H1 (cell line): ENCODE data around the gene AANAT. TPM values are rescaled to one million over a fixed set of nuclear protein-coding genes. Genes with fewer than 3 reads are reported as not detected.

Experiments
- CTCF ChIA-PET: fragments of 300-600 bp; sonication (Branson Sonifier 250); formaldehyde crosslinking; loops from one replicate; lab custom pipeline; 2021; ENCODE audit not compliant: partially characterized antibody; lab: Charles Lee
- POLR2A ChIA-PET: fragments of 300-600 bp; sonication (Branson Sonifier 250); formaldehyde crosslinking; loops from one replicate; lab custom pipeline; 2021; ENCODE audit warnings: inconsistent platforms; ENCODE audit not compliant: partially characterized antibody; lab: Charles Lee
- DNase-seq, 2 experiments: peaks; one replicate each; pipeline versions ENCODE4 v3.0.0 to v3.0.0-alpha.2; 2010 to 2022; ENCODE audit warnings: low spot score in 2 of 2, low read depth in 1 of 2, mixed read lengths in 1 of 2
- FAIRE-seq: peaks from 2 replicates; lab custom pipeline; 2011; peaks lifted over from hg19 to GRCh38; lab: Jason Lieb, UNC
- H2AFZ ChIP-seq: 2 replicates; pipeline ENCODE4 v1.8.1; 2012; ENCODE audit warnings: low read length, inconsistent platforms
- H2AK5ac ChIP-seq: 2 replicates; pipeline ENCODE4 v1.6.1; 2013; ENCODE audit warnings: low read depth, low read length
- H2BK120ac ChIP-seq: replicated peaks from 2 replicates; pipeline ENCODE3; 2013; ENCODE audit warnings: low read depth, low read length, inconsistent platforms
- H2BK12ac ChIP-seq: 2 replicates; pipeline ENCODE4 v1.6.1; 2013; ENCODE audit warnings: low read depth, low read length
- H2BK15ac ChIP-seq: 2 replicates; pipeline ENCODE4 v1.6.1; 2013; ENCODE audit warnings: low read length
- H2BK20ac ChIP-seq: 2 replicates; pipeline ENCODE4 v1.6.1; 2013; ENCODE audit warnings: low read length
- H2BK5ac ChIP-seq: 2 replicates; pipeline ENCODE4 v1.6.1; 2013; ENCODE audit warnings: low read depth, low read length
- H3K14ac ChIP-seq: 2 replicates; pipeline ENCODE4 v1.6.1; 2013; ENCODE audit warnings: inconsistent platforms; ENCODE audit not compliant: insufficient read length
- H3K18ac ChIP-seq: 2 replicates; pipeline ENCODE4 v1.6.1; 2013; ENCODE audit warnings: low read length; ENCODE audit errors: extremely low read depth
- H3K23ac ChIP-seq: 2 replicates; pipeline ENCODE4 v1.6.1; 2013; ENCODE audit warnings: inconsistent platforms; ENCODE audit not compliant: insufficient read length
- H3K23me2 ChIP-seq: 2 replicates; pipeline ENCODE4 v1.6.1; 2013; ENCODE audit warnings: low read depth, low read length
- H3K27ac ChIP-seq: 2 replicates; pipeline ENCODE4 v1.6.1; 2011; ENCODE audit warnings: low read depth, low read length, inconsistent platforms
- H3K27me3 ChIP-seq, 4 experiments: replicated peaks in 1 of 4; 1 replicate in 1 of 4; 2 replicates in 3 of 4; pipeline versions ENCODE4 v1.6.1 to v1.8.1; 2011 to 2013; ENCODE audit warnings: low read length in 3 of 4, mild to moderate bottlenecking in 3 of 4, inconsistent platforms in 2 of 4, mixed read lengths in 2 of 4, moderate library complexity in 1 of 4; ENCODE audit not compliant: control insufficient read depth in 3 of 4, insufficient read depth in 3 of 4; ENCODE audit errors: extremely low read depth in 1 of 4
- H3K36me3 ChIP-seq, 4 experiments: 2 replicates each; pipeline versions ENCODE4 v1.6.1 to v1.8.1; 2011 to 2013; ENCODE audit warnings: mild to moderate bottlenecking in 4 of 4, low read length in 3 of 4, moderate library complexity in 2 of 4, control low read depth in 1 of 4, inconsistent platforms in 1 of 4; ENCODE audit not compliant: insufficient read depth in 4 of 4, control insufficient read depth in 2 of 4
- H3K4ac ChIP-seq: replicated peaks from 2 replicates; pipeline ENCODE3; 2013; ENCODE audit warnings: low read length, low read depth, mixed read lengths, inconsistent platforms; ENCODE audit not compliant: insufficient read length
- H3K4me1 ChIP-seq, 4 experiments: replicated peaks in 1 of 4; 1 replicate in 1 of 4; 2 replicates in 3 of 4; pipeline versions ENCODE4 v1.6.1 to v1.8.1; 2011 to 2013; ENCODE audit warnings: low read length in 3 of 4, inconsistent platforms in 2 of 4, mixed read lengths in 1 of 4; ENCODE audit not compliant: insufficient read depth in 4 of 4, control insufficient read depth in 3 of 4
- H3K4me2 ChIP-seq, 2 experiments: 2 replicates each; pipeline versions ENCODE4 v1.6.1 to v1.8.1; 2011 to 2013; ENCODE audit warnings: low read depth in 2 of 2, low read length in 2 of 2, control low read depth in 1 of 2, inconsistent platforms in 1 of 2, mild to moderate bottlenecking in 1 of 2; ENCODE audit not compliant: insufficient read depth in 1 of 2
- H3K4me3 ChIP-seq, 4 experiments: fragments of 200-600, 300-600 bp in 1 of 4; sonication (generic), shearing (Covaris generic), sonication (Bioruptor Twin) in 1 of 4; 2 replicates each; pipeline versions ENCODE4 v1.5.1 to v1.8.1; 2011 to 2016; ENCODE audit warnings: low read length in 4 of 4, low read depth in 3 of 4, control low read depth in 2 of 4, inconsistent platforms in 2 of 4, mild to moderate bottlenecking in 2 of 4, mixed read lengths in 1 of 4, moderate library complexity in 1 of 4; ENCODE audit not compliant: insufficient read depth in 2 of 4; ENCODE audit errors: extremely low read depth in 1 of 4
- H3K56ac ChIP-seq: replicated peaks from 2 replicates; pipeline ENCODE3; 2013; ENCODE audit warnings: low read depth, mild to moderate bottlenecking, mixed read lengths, low read length, inconsistent platforms; ENCODE audit not compliant: insufficient read length
- H3K79me1 ChIP-seq: 2 replicates; pipeline ENCODE4 v1.6.1; 2013; ENCODE audit warnings: low read depth, low read length, control low read depth
- H3K79me2 ChIP-seq, 2 experiments: 2 replicates each; pipeline versions ENCODE4 v1.6.1 to v1.8.1; 2012 to 2013; ENCODE audit warnings: low read length in 2 of 2, mild to moderate bottlenecking in 2 of 2, inconsistent platforms in 1 of 2; ENCODE audit not compliant: insufficient read depth in 2 of 2, control insufficient read depth in 1 of 2
- H3K9ac ChIP-seq, 4 experiments: replicated peaks in 1 of 4; 1 replicate in 1 of 4; 2 replicates in 3 of 4; pipeline versions ENCODE4 v1.6.1 to v1.8.1; 2011 to 2013; ENCODE audit warnings: low read depth in 3 of 4, low read length in 3 of 4, control low read depth in 2 of 4, mild to moderate bottlenecking in 2 of 4, moderate library complexity in 2 of 4, inconsistent platforms in 1 of 4; ENCODE audit errors: extremely low read depth in 1 of 4
- H3K9me3 ChIP-seq, 2 experiments: 2 replicates each; pipeline versions ENCODE4 v1.6.1 to v1.8.1; 2012 to 2013; ENCODE audit warnings: mild to moderate bottlenecking in 2 of 2, moderate library complexity in 2 of 2, control low read depth in 1 of 2, inconsistent platforms in 1 of 2, low read depth in 1 of 2, low read length in 1 of 2, mixed read lengths in 1 of 2; ENCODE audit not compliant: insufficient read depth in 2 of 2
- H4K20me1 ChIP-seq, 2 experiments: replicated peaks in 1 of 2; 2 replicates each; pipeline versions ENCODE3 to v1.8.1; 2011 to 2013; ENCODE audit warnings: inconsistent platforms in 2 of 2, low read length in 2 of 2, mild to moderate bottlenecking in 1 of 2; ENCODE audit not compliant: insufficient read depth in 2 of 2, control insufficient read depth in 1 of 2
- H4K5ac ChIP-seq: 2 replicates; pipeline ENCODE4 v1.6.1; 2013; ENCODE audit warnings: low read length, low read depth, mixed read lengths, inconsistent platforms; ENCODE audit not compliant: insufficient read length
- H4K8ac ChIP-seq: 2 replicates; pipeline ENCODE4 v1.8.0; 2013; ENCODE audit warnings: mild to moderate bottlenecking, moderate library complexity, low read length, inconsistent platforms; ENCODE audit not compliant: insufficient read depth; ENCODE audit errors: extremely low read depth
- H4K91ac ChIP-seq: replicated peaks from 2 replicates; pipeline ENCODE3; 2013; ENCODE audit warnings: low read length, mixed read lengths, inconsistent platforms; ENCODE audit not compliant: insufficient read length
- CEBPB ChIP-seq: IDR thresholded peaks from 2 replicates; pipeline ENCODE4 v1.6.1; 2012; ENCODE audit warnings: low read depth, low read length
- FOSL1 ChIP-seq: IDR thresholded peaks from 2 replicates; pipeline ENCODE4 v1.6.1; 2011; ENCODE audit warnings: mild to moderate bottlenecking, low read depth, low read length, moderate library complexity; ENCODE audit not compliant: insufficient read depth
- HDAC6 ChIP-seq: IDR thresholded peaks from one replicate; pipeline ENCODE4 v1.7.1; 2012; ENCODE audit warnings: low read depth, mild to moderate bottlenecking, inconsistent platforms, low read length, moderate library complexity
- JUN ChIP-seq: IDR thresholded peaks from 2 replicates; pipeline ENCODE4 v1.6.1; 2011; ENCODE audit warnings: low read depth, mild to moderate bottlenecking, improper control_type of control experiment, low read length
- POLR2A ChIP-seq, 2 experiments: IDR thresholded peaks; 1 replicate in 1 of 2; 2 replicates in 1 of 2; pipeline ENCODE4 v1.6.1; 2011; ENCODE audit warnings: low read depth in 2 of 2, low read length in 2 of 2, mild to moderate bottlenecking in 2 of 2; ENCODE audit errors: control extremely low read depth in 1 of 2
- POU5F1 ChIP-seq: IDR thresholded peaks from 2 replicates; pipeline ENCODE4 v1.6.1; 2011; ENCODE audit warnings: low read depth, mild to moderate bottlenecking, low read length, moderate library complexity
- RAD21 ChIP-seq, 2 experiments: IDR thresholded peaks in 1 of 2; conservative IDR thresholded peaks in 1 of 2; 2 replicates each; pipeline ENCODE4 v1.6.1; 2011; ENCODE audit warnings: low read depth in 2 of 2, low read length in 2 of 2, improper control_type of control experiment in 1 of 2, inconsistent platforms in 1 of 2, mild to moderate bottlenecking in 1 of 2, moderate library complexity in 1 of 2
- RFX5 ChIP-seq: IDR thresholded peaks from 2 replicates; pipeline ENCODE4 v1.6.1; 2011; ENCODE audit warnings: low read depth, low read length, improper control_type of control experiment, borderline replicate concordance
- SP1 ChIP-seq: IDR thresholded peaks from 2 replicates; pipeline ENCODE4 v1.6.1; 2011; ENCODE audit warnings: low read depth, low read length
- TAF1 ChIP-seq: IDR thresholded peaks from 2 replicates; pipeline ENCODE4 v1.6.1; 2011; ENCODE audit warnings: mild to moderate bottlenecking, low read depth, low read length
- TAF7 ChIP-seq: optimal IDR thresholded peaks from 2 replicates; pipeline ENCODE3; 2011; ENCODE audit warnings: low read depth, mild to moderate bottlenecking, inconsistent platforms, low read length, moderate library complexity, borderline replicate concordance
- WGBS, 2 experiments: shearing (Covaris generic) in 1 of 2; methylation state at CpG; one replicate each; pipeline versions ENCODE4 v1.1.6 to v1.1.7; 2013 to 2015; ENCODE audit warnings: low lambda C conversion rate in 2 of 2, mixed read lengths in 2 of 2, inconsistent platforms in 1 of 2, low coverage in 1 of 2, missing lambda C conversion rate in 1 of 2; ENCODE audit not compliant: insufficient replicate concordance in 2 of 2, insufficient coverage in 1 of 2, insufficient read length in 1 of 2; ENCODE audit errors: extremely low coverage in 1 of 2, missing lambda C conversion rate in 1 of 2; 5-methylcytosine and 5-hydroxymethylcytosine counted together
- polyA plus RNA-seq, 7 experiments: library from polyadenylated mRNA; depleted of rRNA in 3 of 7; stranded (reverse) in 5 of 7; unstranded in 2 of 7; fragments of >200 nt in 5 of 7; fragments of 200-250 nt in 2 of 7; gene quantifications; 1 replicate in 5 of 7; 2 replicates in 1 of 7; 4 replicates in 1 of 7; pipeline versions ENCODE4 v1.2.1 to v1.2.3, GENCODE V29; 2011 to 2013; ENCODE audit warnings: missing spikeins in 2 of 7, mixed read lengths in 2 of 7
- total RNA-seq: library from RNA; stranded (reverse); fragmentation: NEBNext Ultra II Directional; extraction: Animal tissue kit (Norgen Biotek cat#: 25700); gene quantifications from 2 replicates; pipeline ENCODE4 v1.2.1, GENCODE V29; 2021

AANAT gene
- total and polyA plus RNA-seq, 2 of the 8 experiments (the other 6 are each of a cell fraction or from before 2014, with no cell fraction given) = 0.53 TPM; not detected in 1

- H4K20me1 ChIP-seq = peaks cover 0 to 6% of the 10 kb centered on the region in 2 experiments
- WGBS, 2 experiments = 85% methylated on average over 10 of the region's 10 CpGs; no CpG with 5 or more reads in 1 of the 2 experiments
- no peak overlapping the region for H3K4me2 ChIP-seq
- H3K4ac ChIP-seq = no peak overlapping the region
- ChIA-PET CTCF (interaction anchor here (0.7 to 11.0 kb wide), 12 partner anchors 10 to 80 kb away, joined by 3 to 192 read pairs (median 5); partner anchors contain the start of genes AANAT, RHBDF2 and UBE2O), POLR2A (interaction anchor here (0.9 to 3.4 kb wide), 7 partner anchors 9 to 79 kb away, joined by 3 to 11 read pairs (median 4); partner anchors contain the start of gene AANAT)
- H3K23ac ChIP-seq = no peak overlapping the region
- H4K8ac ChIP-seq = no peak overlapping the region
- no peak overlapping the region for H2BK15ac ChIP-seq
- no peak overlapping the region for H3K18ac ChIP-seq
- H3K4me3 ChIP-seq = no peak overlapping the region
- no peak overlapping the region for H3K56ac ChIP-seq
- H3K9ac ChIP-seq = no peak overlapping the region
- H2BK120ac ChIP-seq = no peak overlapping the region
- H3K79me2 ChIP-seq = no peaks in the 10 kb centered on the region
- no peak overlapping the region for H2AFZ ChIP-seq
- no peak overlapping the region for H2BK12ac ChIP-seq
- no peaks in the 10 kb centered on the region for H3K79me1 ChIP-seq
- FAIRE-seq = no peak
- no peak overlapping the region for H2BK20ac ChIP-seq
- no peak overlapping the region for H4K91ac ChIP-seq
- H3K9me3 ChIP-seq = no peaks in the 10 kb centered on the region
- TF ChIP-seq TAF1 = no peak
- TF ChIP-seq CEBPB = no peak
- no peak for TF ChIP-seq HDAC6
- no peak for TF ChIP-seq RAD21 (IDR thresholded peaks at IDR 0.05 in 1 of 2, conservative IDR thresholded peaks at IDR 0.05 in 1 of 2; ENCODE audit: low read depth in 2 of 2, low read length in 2 of 2)
- TF ChIP-seq SP1 = no peak
- TF ChIP-seq FOSL1 = no peak
- no peak for TF ChIP-seq JUN
- TF ChIP-seq RFX5 = no peak
- no peak for TF ChIP-seq POLR2A (IDR thresholded peaks at IDR 0.05; ENCODE audit: control extremely low read depth in 1 of 2, low read depth in 2 of 2, low read length in 2 of 2)
- no peak for TF ChIP-seq TAF7
- no peak for TF ChIP-seq POU5F1
- H2AK5ac ChIP-seq = no peak overlapping the region
- no peak overlapping the region for H3K27ac ChIP-seq
- peaks cover 0 to 2% (median 1%) of the 10 kb centered on the region in 4 experiments; a peak in 1 of 8 replicates for H3K36me3 ChIP-seq
- H3K23me2 ChIP-seq = no peaks in the 10 kb centered on the region
- H3K14ac ChIP-seq = no peak overlapping the region
- no peak overlapping the region for H2BK5ac ChIP-seq
- no peaks in the 10 kb centered on the region for H3K4me1 ChIP-seq
- no peak overlapping the region for H4K5ac ChIP-seq
- H3K27me3 ChIP-seq = no peaks in the 10 kb centered on the region
- DNase-seq = no peak
Measured at GRCh38 chr17:76478097-76478496, 10.7 kb downstream of the AANAT start.
